CD4-positive, alpha-beta T cell (primary cell): ENCODE measurements around the gene RIBC2. TPM values are rescaled to one million over a fixed set of nuclear protein-coding genes. Genes with fewer than 3 reads are reported as not detected.

Source experiments
- ATAC-seq: fragments of 200-7000 bp; cut with Tn5 transposase; one replicate; pipeline ENCODE4 v1.10.0; 2022; ENCODE audit warnings: mild to moderate bottlenecking; ENCODE audit not compliant: poor library complexity
- CTCF ChIA-PET: fragments of 350-600 bp; sonication (Branson Sonifier 250); formaldehyde crosslinking; loops from one replicate; lab custom pipeline; 2021; ENCODE audit warnings: antibody characterized with exemption, inconsistent platforms; lab: Charles Lee
- POLR2A ChIA-PET: fragments of 350-600 bp; sonication (Branson Sonifier 250); formaldehyde crosslinking; loops from one replicate; lab custom pipeline; 2021; ENCODE audit warnings: antibody characterized with exemption, inconsistent platforms; lab: Charles Lee
- DNase-seq, 14 experiments: peaks; one replicate each; pipeline ENCODE4 v3.0.0-alpha.2; 2013 to 2020; ENCODE audit warnings: mixed read lengths in 2 of 14
- H3K27ac ChIP-seq, 2 donors: one replicate each; pipeline versions ENCODE4 v1.5.1 to v1.7.0; 2013; ENCODE audit warnings: low read length in 2 of 2, low read depth in 1 of 2, mild to moderate bottlenecking in 1 of 2
- H3K27me3 ChIP-seq, 2 experiments: 1 replicate in 1 of 2; 2 replicates in 1 of 2; pipeline versions ENCODE4 v1.6.1 to v1.7.0; 2013; ENCODE audit warnings: low read length in 2 of 2, control low read depth in 1 of 2, mild to moderate bottlenecking in 1 of 2, moderate library complexity in 1 of 2; ENCODE audit not compliant: insufficient read depth in 2 of 2, control insufficient read depth in 1 of 2
- H3K36me3 ChIP-seq: one replicate; pipeline ENCODE4 v1.6.1; 2013; ENCODE audit warnings: low read length, control low read depth; ENCODE audit not compliant: insufficient read depth
- H3K4me1 ChIP-seq: one replicate; pipeline ENCODE4 v1.6.1; 2013; ENCODE audit warnings: low read length, control low read depth; ENCODE audit not compliant: insufficient read depth
- H3K4me3 ChIP-seq: one replicate; pipeline ENCODE4 v1.5.1; 2013; ENCODE audit warnings: mild to moderate bottlenecking, low read length, moderate library complexity
- H3K9me3 ChIP-seq, 2 experiments: 1 replicate in 1 of 2; 2 replicates in 1 of 2; pipeline versions ENCODE4 v1.6.1 to v1.7.0; 2013; ENCODE audit warnings: low read length in 2 of 2, mild to moderate bottlenecking in 2 of 2, control low read depth in 1 of 2, moderate library complexity in 1 of 2; ENCODE audit not compliant: control insufficient read depth in 1 of 2, insufficient read depth in 1 of 2
- H3K27ac Mint-ChIP-seq: one replicate; pipeline ENCODE4 v1.8.0; 2020; ENCODE audit warnings: mixed read lengths
- H3K27me3 Mint-ChIP-seq: one replicate; pipeline ENCODE4 v1.8.0; 2021; ENCODE audit warnings: mixed read lengths
- H3K36me3 Mint-ChIP-seq: one replicate; pipeline ENCODE4 v1.8.0; 2021; ENCODE audit warnings: low read depth, mixed read lengths
- H3K4me1 Mint-ChIP-seq: one replicate; pipeline ENCODE4 v1.8.0; 2021; ENCODE audit warnings: low read depth, mixed read lengths
- H3K4me3 Mint-ChIP-seq: one replicate; pipeline ENCODE4 v1.8.0; 2020; ENCODE audit warnings: mild to moderate bottlenecking, mixed read lengths
- H3K9me3 Mint-ChIP-seq: one replicate; pipeline ENCODE4 v1.8.0; 2020; ENCODE audit warnings: mixed read lengths
- intact Hi-C, 2 experiments: fragments of 100-400 bp; cut with DNase I in 1 of 2; cut with micrococcal nuclease in 1 of 2; formaldehyde crosslinking; loops; one replicate each; pipeline versions ENCODE4 v1.15.1 to v1.9.0; 2023 to 2025; cut with DNase I, micrococcal nuclease
- total RNA-seq, 174 experiments: library from RNA in 2 of 174; stranded (reverse) in 2 of 174; gene quantifications; one replicate each; pipeline ENCODE4 v1.2.3 and lab custom pipeline; 2021 to 2026
- TF ChIP-seq, protein P1 (sequence below): fragments of 200-600 bp; IDR thresholded peaks from one replicate; pipeline ENCODE4 v1.8.0; 2022; ENCODE audit warnings: antibody characterized with exemption, mild to moderate bottlenecking

The RIBC2 gene
- total RNA-seq, 2 experiments from 2014 or later = 0.41 TPM; not detected in 1

DNA sequence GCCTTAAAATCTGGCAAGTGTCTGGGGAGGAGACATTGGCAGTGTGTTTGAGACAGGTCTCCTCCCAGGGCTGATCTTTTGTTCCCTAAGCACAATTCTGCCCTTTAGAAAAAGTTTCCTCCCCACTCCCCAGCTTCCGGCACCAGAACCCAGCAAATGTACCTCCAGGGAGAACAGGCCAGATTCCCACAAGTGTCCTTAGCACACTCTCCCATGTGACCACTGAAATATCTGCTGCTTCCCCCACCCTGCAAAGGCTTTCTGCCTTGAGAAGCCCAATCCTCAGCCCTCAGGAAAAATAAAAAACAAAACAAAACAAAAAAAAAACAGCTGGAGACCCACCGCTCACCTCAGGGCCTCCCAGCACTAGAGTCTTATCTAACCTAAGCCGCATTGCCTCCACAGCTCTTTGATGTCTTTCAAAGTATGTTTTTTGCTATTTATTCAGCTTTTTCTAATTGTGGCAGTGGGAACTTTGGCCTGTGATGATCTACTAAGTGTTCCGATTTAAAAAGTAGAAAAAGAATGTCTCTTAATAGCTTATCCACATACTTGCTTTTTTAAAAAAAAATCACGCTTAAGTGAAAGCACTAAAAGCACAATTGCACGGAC lies 60.2 kb downstream of the RIBC2 start:
- DNase-seq (no peak), ATAC-seq (no peak)
- Mint-ChIP-seq H3K4me3 (no peak overlapping the region), H3K27ac (no peak overlapping the region), H3K4me1 (no peaks in the 10 kb centered on the region), H3K36me3 (no peaks in the 10 kb centered on the region), H3K9me3 (no peaks in the 10 kb centered on the region), H3K27me3 (peaks cover 23% of the 10 kb centered on the region)
- CTCF ChIA-PET = interaction anchor here (1.2 kb wide), 1 partner anchor 9 kb away, joined by 4 read pairs; no protein-coding TSS in a partner anchor
- Histone ChIP-seq H3K4me1 (no peaks in the 10 kb centered on the region), H3K36me3 (no peaks in the 10 kb centered on the region), H3K4me3 (no peak overlapping the region), H3K27ac (no peak overlapping the region), H3K27me3 (peaks cover 0 to 8% of the 10 kb centered on the region in 2 experiments), H3K9me3 (no peaks in the 10 kb centered on the region)
- POLR2A ChIA-PET = no interaction called here
- TF ChIP-seq, protein P1, sequence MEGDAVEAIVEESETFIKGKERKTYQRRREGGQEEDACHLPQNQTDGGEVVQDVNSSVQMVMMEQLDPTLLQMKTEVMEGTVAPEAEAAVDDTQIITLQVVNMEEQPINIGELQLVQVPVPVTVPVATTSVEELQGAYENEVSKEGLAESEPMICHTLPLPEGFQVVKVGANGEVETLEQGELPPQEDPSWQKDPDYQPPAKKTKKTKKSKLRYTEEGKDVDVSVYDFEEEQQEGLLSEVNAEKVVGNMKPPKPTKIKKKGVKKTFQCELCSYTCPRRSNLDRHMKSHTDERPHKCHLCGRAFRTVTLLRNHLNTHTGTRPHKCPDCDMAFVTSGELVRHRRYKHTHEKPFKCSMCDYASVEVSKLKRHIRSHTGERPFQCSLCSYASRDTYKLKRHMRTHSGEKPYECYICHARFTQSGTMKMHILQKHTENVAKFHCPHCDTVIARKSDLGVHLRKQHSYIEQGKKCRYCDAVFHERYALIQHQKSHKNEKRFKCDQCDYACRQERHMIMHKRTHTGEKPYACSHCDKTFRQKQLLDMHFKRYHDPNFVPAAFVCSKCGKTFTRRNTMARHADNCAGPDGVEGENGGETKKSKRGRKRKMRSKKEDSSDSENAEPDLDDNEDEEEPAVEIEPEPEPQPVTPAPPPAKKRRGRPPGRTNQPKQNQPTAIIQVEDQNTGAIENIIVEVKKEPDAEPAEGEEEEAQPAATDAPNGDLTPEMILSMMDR = no peak
- intact Hi-C loops = no loop called here

GRCh38 chr22:45475063-45475747 lies 61.7 kb downstream of the RIBC2 start:
- POLR2A ChIA-PET = no interaction called here

DNA sequence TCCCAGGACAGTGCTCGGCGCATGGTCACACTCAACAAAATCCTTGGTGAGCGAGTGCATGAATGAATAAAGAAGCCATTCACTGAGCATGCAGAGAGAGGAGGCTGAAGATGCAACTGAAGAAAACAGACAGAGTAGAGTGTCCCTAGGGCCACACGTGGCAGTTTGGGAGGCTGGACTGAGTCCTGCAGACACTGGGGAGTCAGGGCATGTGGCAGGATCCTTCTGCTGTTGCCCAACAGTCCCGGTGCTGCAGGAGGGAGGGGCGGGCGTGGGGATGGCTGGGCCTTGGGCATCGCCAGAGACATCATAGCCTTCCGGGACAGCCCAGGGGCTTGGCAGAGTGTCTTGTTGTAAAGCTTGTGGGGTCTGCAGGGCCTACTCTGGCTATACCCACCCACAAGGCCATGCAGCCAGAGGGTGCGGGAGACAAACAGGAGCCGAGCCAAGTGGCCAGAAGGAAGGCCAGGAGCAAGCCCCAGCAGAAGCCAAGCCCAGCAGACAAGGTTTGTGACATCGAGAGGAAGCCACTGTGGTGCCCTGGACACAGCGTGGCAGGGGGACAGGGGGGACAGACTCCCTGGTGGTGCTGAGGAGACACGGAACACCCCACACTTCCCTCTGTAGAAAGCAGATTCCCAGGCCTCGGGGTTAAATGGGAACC lies 62.5 kb downstream of the RIBC2 start:
- CTCF ChIA-PET = no interaction called here
- Mint-ChIP-seq H3K4me1 (no peaks in the 10 kb centered on the region), H3K27me3 (peaks cover 23% of the 10 kb centered on the region), H3K9me3 (no peaks in the 10 kb centered on the region), H3K27ac (no peak overlapping the region), H3K36me3 (no peaks in the 10 kb centered on the region), H3K4me3 (no peak overlapping the region)
- Histone ChIP-seq H3K27ac (no peak overlapping the region), H3K4me1 (no peaks in the 10 kb centered on the region), H3K27me3 (peaks cover 0 to 8% of the 10 kb centered on the region in 2 experiments), H3K9me3 (no peaks in the 10 kb centered on the region), H3K36me3 (no peaks in the 10 kb centered on the region), H3K4me3 (no peak overlapping the region)
- DNase-seq (no peak), ATAC-seq (no peak)
- POLR2A ChIA-PET = no interaction called here
- TF ChIP-seq, protein P1 = no peak
- intact Hi-C loops = no loop called here

More at GRCh38 chr22:45475063-45475747, 61.7 kb downstream of the RIBC2 start:
- no peak overlapping the region for H3K4me3 Mint-ChIP-seq
- no peaks in the 10 kb centered on the region for H3K4me1 ChIP-seq
- intact Hi-C loops = no loop called here
- no peak for ATAC-seq
- H3K27me3 Mint-ChIP-seq = peaks cover 23% of the 10 kb centered on the region
- CTCF ChIA-PET = no interaction called here
- peaks cover 0 to 8% of the 10 kb centered on the region in 2 experiments for H3K27me3 ChIP-seq
- no peak overlapping the region for H3K4me3 ChIP-seq
- no peak for DNase-seq
- no peaks in the 10 kb centered on the region for H3K36me3 Mint-ChIP-seq
- no peaks in the 10 kb centered on the region for H3K9me3 Mint-ChIP-seq
- no peaks in the 10 kb centered on the region for H3K4me1 Mint-ChIP-seq
- no peak overlapping the region for H3K27ac Mint-ChIP-seq
- TF ChIP-seq, protein P1 = no peak
- no peaks in the 10 kb centered on the region for H3K9me3 ChIP-seq
- no peaks in the 10 kb centered on the region for H3K36me3 ChIP-seq
- no peak overlapping the region for H3K27ac ChIP-seq
